GM18526 (cell line): ENCODE measurements around the gene ZNF653.

Experiments
- POLR2A ChIP-seq: IDR thresholded peaks from 3 replicates; pipeline ENCODE4 v1.6.1; 2011; ENCODE audit not compliant: insufficient read length; ENCODE audit errors: extremely low read depth

ZNF653 gene

DNA sequence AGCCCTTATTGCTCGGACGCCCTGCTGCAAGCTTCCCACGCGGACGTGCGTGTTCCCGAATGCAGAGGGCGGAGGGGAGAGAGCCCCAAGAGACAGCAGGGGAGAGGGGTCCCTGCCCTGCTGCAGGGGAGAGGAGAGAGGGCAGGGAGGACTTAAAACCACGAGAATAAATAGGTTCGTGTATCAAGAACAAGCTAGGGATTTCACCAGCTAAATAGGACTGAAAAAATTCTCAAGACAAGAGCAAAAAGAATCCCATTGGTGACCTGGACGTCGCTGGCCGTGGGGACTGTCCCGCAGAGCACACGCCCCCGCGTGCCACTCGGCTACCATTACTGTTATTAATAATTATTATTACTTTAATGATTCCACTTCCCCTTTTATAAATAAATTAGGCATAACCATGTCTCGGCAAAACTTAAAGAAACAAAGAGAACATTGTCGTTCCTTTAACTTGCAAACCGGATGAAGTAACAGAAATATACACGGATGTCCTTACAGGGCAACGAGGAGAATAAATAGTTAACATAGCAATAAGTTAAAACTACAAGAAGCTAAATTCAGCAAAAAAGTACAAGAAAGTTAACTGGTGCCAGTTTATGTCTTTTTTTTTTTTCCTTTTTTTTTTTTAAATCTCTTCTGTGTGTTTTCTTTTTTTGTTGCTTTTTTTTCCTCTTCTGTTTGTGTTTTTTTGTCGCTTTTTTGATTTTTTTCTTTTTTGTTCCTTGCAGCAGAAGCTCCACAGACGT lies 53.6 kb downstream of the ZNF653 start:
- TF ChIP-seq POLR2A = no peak

DNA sequence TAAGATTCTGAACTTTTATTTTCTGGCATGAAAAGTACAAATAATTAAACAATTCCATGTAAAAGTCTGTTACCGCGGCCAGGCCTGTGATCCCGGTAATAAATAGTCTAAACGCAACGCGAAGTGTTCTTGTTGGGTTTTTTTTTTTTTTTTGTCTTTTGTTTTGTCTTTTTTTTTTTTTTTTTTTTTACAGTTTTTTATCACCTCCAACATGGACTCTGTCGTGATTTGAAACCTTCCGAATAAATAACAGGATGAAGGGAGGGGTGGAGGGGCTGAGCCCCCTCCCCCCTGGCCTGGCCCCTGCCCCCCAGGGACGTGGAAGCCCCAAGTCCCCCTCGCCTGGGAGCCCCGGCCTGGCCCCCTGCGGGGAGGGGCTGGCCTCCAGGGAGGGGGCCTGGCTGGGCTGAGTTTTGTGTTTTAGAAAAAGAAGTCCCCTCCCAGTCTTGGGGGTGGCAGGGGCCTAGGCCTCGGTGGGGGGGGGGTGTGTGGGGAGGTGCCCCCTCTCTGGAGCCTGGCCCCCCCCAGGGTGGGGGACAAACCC lies 54.2 kb downstream of the ZNF653 start:
- no peak for TF ChIP-seq POLR2A

DNA sequence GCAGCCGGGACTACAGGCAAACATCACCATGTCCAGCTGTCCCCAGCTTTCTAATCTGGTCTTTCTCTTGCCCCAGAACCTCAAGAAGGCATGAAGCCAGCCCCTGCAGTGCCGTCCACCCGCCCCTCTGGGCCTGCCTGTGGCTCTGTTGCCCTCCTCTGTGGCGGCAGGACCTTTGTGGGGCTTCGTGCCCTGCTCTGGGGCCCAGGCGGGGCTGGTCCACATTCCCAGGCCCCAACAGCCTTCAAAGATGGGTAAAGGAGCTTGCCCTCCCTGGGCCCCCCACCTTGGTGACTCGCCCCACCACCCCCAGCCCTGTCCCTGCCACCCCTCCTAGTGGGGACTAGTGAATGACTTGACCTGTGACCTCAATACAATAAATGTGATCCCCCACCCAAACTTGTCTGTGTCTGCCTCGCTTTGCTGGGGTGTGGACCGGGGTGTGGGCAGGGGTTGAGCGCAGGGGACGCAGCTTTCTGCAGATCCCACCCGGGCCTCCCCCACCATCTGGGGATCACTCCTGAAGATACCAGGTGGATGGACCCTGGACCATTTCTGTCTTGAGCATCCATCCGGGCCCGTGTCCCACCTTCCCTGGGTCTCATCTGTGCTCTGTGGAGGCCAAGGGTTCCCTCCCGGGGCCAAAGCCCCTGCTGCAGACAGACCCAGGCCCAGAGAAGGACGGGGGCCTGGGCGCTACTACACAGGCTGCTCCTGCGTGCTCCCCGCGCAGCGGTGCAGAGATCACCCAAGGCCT lies 54.9 kb downstream of the ZNF653 start:
- no peak for TF ChIP-seq POLR2A

DNA sequence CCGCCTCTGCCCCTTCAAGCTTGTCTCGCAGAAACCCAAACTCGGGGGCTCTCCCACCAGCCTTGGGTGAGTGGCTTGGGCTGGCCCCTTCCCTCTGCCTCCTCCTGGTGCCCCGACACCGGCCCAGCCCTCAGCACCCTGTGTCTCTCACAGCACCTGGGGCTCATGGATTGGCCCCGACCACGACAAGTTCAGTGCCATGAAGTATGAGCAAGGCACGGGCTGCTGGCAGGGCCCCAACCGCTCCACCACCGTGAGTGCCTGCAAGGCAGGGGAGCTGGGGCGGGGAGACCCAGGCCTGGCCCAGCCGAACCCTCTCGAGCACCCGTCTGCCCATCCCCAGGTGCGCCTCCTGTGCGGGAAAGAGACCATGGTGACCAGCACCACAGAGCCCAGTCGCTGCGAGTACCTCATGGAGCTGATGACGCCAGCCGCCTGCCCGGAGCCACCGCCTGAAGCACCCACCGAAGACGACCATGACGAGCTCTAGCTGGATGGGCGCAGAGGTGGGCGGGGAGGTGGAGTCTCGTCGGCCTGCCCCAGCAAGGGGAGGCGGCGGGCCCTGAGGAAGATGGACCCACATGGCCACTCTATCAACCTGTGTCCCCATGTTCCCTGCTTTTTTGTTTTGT lies 56.6 kb downstream of the ZNF653 start:
- TF ChIP-seq POLR2A = no peak

DNA sequence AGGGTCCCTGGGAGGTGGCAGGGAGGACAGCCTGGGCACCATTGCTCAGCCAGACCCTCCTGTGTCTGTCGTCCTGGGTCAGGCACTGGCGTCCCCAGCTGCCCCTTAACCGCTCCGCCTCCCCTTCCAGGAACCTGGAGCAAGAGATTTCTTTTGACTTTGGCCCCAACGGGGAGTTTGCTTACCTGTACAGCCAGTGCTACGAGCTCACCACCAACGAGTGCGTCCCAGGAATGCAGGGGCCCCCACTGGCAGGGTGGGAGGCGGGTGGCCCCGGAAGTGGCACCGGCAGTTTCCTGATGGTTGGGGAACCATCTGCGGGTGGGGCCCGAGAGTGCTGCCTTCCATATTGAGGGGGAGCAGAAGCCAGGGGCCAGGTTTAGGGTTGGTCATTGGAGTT lies 57.2 kb downstream of the ZNF653 start:
- no peak for TF ChIP-seq POLR2A

DNA sequence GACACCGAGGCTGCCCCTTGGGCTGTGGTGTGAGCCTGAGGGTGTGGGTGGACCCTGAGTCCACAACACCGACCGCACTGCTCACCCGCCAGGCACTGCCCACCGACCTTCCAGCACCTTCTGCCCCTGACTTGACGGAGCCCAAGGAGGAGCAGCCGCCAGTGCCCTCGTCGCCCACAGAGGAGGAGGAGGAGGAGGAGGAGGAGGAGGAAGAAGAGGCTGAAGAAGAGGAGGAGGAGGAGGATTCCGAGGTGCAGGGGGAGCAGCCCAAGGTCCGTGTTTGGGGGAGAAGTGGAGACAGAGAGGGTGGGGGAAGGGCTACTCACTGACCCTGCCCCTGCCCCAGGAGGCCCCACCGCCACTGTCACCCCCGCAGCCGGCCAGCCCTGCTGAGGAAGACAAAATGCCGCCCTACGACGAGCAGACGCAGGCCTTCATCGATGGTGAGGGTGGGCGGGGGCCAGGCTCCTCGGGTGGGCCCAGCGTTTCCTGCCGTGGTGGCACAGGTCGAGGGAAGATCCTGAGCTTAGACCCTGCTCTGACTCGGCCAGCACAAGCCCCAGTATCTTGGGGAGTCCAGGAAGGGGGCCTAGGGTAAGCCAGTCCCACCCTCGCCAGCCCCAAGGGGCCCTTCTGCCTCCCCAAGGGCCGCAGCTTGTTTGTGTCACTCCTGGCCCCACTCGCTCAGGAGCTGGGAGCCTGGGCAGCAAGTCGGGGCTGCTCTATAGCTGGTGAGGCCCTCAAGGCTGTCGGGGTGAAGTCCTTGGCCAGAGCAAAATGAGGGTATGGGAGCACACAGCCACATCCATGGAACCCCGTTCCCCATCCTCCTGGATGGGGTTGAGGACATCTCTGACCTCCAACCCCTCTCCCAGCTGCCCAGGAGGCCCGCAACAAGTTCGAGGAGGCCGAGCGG lies 58.0 kb downstream of the ZNF653 start:
- TF ChIP-seq POLR2A = no peak

DNA sequence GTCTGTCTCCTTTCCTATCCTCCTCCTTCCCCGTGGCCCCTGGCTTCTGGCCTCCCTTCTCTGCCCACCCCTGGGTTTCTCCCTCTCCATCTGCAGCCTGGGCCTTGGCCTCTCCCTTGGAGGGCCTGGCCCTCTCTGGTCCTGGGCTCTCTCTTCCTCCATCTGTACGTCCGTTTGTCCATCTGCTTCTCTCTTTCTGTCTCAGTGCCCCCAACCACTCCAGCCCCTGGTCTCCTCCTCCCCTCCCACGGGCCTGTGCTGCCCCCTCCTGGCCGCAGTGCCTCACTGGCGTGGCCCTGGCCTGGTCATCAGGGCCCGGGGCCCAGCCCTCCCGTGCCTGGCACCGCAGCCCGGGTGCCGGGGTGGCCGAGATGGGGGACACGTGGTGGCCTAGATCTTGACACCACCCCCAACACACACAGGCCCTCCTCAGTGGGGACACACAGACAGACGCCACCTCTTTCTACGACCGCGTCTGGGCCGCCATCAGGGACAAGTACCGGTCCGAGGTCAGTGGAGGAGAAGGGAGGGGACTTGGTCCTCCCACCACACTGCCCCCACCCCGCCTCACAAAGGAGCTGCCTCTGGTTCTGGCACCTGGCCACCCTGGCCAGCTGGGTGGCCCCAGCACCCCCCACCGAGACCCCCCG lies 58.9 kb downstream of the ZNF653 start:
- TF ChIP-seq POLR2A = no peak

DNA sequence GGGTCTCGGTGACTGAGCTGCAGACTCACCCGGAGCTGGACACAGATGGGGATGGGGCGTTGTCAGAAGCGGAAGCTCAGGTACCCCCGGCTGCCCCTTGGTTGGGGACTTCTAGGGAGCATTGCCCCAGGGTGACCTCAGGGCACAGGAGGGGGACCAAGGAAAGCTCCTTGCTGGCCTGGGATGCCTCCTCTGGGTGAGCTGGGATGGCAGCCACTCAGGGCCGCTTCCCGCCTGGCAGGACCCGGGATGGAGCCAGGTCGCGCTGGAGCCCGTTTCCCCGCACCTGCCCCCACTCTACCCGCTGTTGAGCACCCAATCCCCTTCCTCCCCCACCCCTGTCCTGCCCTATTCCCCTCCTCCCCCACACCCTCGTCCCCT lies 59.4 kb downstream of the ZNF653 start:
- TF ChIP-seq POLR2A = no peak

DNA sequence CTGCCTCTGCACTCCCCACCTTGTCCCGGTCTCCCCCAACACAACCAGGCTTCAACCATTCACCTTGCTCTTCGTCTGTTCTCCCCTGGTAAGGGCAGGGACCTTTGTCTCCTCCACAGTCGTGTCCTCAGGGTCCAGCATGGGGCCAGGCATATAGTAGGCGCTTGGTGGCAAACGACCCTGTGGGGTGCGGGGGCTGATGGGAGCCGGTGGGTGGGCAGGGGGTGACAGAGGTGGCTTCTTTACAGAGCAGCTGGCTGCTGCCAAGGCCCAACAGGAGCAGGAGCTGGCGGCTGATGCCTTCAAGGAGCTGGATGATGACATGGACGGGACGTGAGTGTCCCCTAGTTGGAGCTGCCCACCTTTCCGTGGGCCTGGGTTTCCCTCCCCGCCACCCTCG lies 60.5 kb downstream of the ZNF653 start:
- no peak for TF ChIP-seq POLR2A

DNA sequence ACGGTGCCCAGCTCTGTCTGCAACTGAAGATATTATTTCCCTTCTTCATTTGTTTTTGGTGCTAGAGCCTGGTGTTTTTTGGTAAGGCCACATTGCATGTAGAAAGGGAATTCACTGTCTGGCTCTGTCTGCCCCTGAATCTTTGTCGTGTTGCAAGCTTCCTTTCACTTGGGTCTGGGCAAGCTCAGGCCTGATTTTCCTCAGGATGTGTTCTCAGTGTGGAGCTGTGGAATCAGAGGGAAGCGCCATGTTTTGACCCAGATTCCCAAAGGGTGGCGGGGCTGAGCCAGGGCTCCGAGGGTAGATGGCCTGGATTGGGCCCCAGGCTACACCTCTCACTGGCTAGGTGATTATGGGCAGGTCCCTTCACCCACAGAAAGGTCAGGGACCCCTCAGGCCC lies 61.6 kb downstream of the ZNF653 start:
- no peak for TF ChIP-seq POLR2A

DNA sequence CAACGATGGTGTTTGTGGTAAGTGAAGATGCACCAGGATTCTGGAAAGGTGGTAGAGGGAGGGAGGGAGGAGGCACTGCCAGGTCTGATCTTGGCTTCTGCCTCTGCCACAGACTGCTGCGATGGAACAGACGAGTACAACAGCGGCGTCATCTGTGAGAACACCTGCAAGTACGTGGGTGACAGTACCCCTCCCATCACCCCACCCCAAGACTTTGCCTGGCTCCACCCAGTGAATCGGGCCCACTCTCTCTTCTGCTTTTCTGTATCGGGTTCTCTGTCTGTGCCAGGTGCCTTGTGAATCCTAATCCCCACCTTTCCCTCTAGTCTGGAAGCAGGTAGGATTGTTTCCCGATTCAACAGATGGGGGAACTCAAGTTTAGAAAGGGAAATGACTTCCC lies 67.7 kb downstream of the ZNF653 start:
- TF ChIP-seq POLR2A = no peak

DNA sequence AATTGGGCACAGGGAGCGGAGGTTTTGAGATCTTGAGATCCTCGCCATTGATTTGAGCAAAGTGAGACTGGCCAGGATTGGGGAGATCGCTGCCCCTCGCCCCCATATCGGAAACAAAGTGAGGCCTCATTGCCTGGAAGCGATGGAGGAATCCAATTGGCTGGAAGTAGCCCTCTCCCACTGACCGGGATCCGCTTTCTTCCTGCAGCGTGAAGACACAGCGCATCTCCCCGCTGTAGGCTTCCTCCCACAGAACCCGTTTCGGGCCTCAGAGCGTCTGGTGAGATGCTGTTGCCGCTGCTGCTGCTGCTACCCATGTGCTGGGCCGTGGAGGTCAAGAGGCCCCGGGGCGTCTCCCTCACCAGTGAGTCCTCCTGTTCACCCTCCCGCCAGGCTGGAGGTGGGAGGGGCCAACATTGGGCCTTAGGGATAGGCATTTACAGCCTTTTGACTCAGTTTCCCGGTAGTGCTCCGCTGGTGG lies 69.8 kb downstream of the ZNF653 start:
- no peak for TF ChIP-seq POLR2A

DNA sequence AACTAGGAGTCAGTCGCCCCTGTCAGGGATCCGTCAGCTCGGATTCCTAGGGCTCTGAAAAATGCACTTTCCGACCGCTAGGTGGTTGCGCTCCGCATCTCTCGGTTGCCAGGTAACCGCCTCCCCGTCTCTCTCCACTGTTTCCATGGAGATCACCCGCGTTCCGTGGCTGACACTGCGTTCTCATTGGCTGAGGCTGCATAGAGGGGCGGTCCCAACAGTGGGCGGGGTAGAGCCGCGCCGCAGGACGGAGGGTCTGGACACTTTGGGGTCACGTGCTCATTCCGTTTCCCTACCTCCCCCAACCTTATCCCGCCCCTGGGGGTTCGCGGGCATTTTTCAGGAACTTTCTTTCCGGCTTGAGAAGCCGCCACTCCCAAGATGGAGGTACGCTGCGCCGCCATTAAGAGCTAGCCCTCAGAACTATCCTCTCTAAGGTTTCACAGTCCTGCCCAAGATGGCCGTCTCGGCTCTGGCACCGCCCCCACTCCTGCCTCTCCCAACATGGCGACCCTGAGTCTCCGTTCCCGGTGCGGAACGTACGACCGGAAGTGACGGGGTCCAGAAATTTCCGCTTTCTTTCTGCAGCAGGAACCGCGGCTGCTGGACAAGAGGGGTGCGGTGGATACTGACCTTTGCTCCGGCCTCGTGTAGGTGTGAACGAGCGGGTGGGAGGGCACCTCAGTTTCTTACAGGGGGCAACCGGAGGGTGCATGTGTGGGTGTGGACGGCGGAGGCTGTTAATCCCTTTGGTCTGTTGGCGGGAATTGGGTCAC lies 70.4 kb downstream of the ZNF653 start, which contains the start of the genes ODAD3 and PRKCSH:
Gene ODAD3, minus strand, starts transcription at position 65 of the 776 bp plus-strand sequence. CDS start 105 bp downstream, outside the sequence.
Gene PRKCSH, plus strand, starts transcription at position 579 of the 776 bp plus-strand sequence. CDS start 483 bp downstream, outside the sequence.
- peak; percentile 83 for TF ChIP-seq POLR2A
